ENCODE data around the gene EPS8.
"Not testable (repeated sequence)": the region's sequence is repeated elsewhere in the genome, so short reads cannot be mapped to it uniquely, and the experiment has no call there.

Gene EPS8

DNA sequence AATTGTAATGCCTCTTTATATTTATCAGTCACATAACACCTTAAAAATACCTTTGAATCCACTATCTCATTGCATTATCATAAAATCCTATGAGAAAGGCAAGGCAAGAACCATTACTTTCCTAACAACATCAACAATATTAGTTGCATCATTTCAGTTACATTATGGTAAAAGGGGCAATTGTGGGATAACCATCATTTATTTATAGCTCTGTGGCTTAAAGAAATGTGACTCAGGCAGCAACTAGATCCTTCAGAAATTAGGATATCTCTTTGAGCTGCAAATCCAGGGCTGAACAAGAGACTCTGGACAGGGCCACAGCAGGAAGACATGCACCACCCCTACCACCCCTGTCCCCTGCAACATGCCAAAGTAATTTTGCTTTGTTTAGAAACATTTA lies 36.4 kb downstream of the EPS8 start:
- ATAC-seq, result no peak

DNA sequence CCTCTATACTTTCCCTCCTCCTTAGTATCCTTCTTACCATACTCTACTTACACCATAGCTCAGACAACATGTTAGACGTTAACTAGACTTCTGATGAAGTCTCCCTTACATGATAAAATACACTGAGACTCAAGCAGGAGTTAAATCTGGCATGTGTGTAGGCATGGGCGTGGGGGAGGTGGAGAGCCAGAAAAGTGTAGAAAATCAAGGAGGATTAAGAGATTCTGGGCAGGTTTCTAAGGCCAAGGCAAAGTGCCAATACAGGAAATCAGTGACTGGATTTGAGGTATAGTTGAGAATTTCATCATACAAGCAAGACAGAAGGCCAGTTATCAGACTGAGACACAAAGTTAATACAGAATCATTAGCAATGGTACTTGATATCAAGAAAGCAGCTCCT lies 37.4 kb downstream of the EPS8 start:
- ATAC-seq, result no peak

DNA sequence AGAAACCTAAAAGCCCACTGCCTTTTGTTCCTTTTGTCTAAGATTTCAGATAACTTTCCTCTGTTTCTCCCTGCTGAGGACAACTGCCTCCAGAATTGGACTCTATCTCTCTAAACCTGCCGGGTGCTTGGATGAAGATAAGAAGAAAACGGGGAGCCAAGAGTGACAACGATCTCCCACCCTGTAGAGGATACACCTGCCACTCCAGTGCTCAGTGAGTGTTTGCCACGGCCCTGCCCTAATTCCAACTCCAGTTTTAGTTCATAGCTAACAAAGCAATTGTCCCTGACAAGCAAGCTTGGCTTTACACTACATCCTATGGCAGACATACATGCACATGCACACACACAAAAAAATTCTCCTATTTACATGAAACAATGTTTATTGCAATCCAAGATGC lies 39.3 kb downstream of the EPS8 start:
- no peak for ATAC-seq

DNA sequence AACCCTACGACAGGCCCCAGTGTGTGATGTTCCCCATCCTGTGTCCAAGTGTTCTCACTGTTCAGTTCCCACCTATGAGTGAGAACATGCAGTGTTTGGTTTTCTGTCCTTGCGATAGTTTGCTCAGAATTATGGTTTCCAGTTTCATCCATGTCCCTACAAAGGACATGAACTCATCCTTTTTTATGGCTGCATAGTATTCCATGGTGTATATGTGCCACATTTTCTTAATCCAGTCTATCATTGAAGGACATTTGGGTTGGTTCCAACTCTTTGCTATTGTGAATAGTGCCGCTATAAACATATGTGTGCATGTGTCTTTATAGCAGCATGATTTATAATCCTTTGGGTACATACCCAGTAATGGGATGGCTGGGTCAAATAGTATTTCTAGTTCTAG lies 47.3 kb downstream of the EPS8 start:
- not testable (repeated sequence) for ATAC-seq

DNA sequence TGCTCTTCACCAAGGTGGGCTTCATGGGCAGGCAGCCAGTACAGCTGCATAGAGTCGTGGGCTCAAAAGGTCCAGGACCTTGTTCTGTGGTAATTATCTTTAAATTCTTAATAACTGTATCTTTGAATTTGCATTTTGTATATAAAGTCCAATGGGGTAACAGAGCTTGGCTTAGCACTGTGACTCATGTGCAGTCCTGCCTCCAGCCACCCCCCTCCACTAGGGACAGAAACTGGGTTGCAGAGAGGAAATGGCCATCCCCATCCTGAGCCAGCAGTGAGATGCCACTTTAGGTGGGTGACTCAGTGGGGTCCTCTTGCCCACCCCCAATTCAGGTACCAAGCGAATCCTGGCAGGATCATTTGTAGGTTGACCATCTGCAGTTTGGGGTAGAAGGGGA lies 48.1 kb downstream of the EPS8 start:
- no peak for ATAC-seq

DNA sequence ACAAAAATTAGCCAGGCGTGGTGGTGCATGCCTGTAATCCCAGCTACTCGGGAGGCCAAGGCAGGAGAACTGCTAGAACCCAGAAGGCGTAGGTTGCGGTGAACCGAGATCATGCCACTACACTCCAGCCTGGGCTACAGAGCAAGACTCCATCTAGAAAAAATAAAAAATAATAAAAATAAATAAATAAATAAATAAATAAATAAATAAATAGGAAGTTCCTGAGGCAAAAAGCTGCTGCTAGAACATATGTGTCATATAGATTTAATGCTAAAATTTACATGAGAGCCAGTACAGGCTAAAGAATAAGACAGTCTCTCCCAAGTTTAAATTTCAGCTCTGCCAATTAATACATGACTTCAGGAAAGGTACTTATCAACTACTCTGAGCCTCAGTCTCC lies 48.8 kb downstream of the EPS8 start:
- ATAC-seq, result not testable (repeated sequence)

DNA sequence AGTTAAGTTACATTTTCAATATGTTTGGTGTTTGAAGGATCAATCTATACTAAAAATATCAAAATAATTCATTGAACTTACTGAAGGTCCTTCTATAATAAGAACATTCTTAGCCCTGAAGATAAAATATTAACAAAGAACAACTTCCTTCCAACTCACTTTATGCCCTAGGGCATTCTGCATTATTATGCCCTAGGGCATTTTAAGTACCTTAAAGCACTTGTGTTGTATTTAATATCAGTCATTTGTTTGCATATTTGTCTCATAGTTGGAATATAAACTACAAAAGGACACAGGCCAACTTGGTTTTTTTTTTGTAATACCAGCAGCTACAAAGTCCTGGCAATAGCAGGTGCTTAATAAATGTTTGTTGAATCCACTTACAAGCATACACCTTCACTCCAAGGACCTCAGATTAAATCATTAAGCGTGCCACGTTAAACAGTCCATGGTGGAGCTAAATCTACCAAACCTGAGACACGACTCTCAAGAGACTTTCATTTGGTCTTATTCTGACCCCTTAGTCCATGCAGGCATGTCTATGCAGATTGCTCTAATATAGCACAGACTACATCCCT lies 50.7 kb downstream of the EPS8 start:
- ATAC-seq, result no peak

DNA sequence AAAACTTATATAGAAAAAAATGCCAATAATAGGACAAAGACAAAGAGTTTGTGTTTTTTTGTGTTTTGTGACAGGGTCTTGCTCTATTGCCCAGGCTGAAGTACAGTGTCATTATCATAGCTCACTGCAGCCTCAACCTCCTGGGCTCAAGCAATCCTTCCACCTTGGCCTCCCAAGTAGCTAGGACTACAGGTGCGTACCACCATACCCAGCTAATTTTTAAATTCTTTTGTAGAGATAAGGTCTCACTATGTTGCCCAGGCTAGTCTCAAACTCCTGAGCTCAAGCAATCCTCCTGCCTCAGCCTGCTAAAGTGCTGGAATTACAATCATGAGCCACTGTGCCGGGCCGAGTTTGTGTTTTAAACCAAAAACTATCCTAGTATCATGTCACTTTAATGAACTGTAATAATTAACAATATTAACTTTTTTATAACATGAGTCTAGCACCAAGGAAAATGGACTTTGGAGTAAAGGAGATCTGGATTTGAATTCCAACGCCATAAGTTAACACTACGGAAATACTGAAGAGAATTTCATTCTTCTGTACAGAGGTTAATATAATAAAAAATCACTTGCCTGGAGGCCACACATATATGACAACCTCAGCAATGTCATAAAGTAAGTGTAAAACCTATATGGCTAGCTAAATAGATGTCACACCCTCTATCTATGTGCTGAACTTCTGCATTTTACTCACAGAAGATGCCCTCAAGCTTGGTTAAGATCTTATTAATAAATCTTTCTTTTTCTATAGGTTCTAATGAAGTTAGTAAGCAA lies 53.2 kb downstream of the EPS8 start:
- no peak for ATAC-seq

DNA sequence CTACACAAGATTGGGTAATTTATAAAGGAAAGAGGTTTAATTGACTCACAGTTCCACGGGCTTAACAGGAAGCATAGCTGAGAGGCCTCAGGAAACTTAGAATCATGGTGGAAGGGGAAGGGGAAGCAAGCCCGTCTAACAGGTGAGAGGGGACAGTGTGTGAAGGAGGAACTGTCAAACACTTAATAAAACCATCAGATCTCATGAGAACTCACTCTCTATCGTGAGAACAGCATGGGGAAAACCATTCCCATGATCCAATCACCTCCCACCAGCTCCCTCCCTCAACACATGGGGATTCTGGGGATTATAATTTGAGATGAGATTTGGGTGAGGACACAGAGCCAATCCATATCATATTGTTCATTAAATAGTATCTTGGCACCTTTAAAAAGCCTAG lies 56.1 kb downstream of the EPS8 start:
- no peak for ATAC-seq

DNA sequence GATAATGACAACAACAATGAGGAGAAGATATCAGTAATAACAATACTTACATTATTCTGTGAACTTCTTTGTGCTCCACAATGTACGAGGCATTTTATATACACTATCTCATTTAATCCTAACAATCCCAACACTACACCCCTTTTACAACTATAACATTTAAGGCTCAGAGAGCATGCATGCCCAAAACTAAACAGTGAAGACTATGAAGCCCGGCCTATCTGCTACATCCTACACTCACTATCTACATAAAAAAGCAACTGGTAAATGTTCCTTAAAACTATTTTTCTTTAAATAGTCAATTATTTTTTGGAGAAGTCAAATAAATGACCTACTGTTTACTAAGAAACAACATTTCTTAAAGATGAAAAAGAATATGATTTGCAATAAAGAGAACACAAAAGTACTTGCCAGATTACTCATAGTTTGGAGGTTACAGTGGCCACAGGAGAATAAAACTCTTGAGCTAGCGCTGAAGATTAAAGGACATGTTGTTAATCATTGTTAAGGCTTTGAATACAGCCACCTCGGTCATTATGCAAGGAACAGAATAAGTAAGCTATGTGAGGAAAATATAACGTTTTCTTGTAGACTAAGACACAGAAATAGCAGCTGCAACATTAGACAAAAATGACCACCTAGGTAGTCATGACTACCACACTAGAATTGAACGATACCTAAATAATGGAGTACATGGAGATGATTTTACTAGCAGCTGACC lies 56.7 kb downstream of the EPS8 start:
- ATAC-seq, result no peak

DNA sequence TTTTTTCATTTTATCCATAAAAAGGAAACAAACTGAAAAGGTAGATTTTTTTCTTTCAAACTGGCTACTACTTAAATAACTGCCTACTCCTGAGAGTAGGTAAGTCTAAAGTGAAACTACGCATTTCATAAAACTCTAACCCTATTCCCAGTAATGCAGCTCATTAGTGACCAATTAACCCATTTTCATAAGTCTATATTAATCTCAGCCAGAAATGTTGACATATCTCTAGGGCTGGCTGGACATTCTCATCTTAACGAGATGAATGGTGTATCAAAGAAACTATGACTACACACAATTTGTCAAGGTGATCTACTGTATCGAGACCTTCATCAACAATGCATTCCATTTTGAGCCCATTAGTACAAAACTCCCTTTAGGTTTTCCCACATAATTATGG lies 57.2 kb downstream of the EPS8 start:
- ATAC-seq, result no peak

DNA sequence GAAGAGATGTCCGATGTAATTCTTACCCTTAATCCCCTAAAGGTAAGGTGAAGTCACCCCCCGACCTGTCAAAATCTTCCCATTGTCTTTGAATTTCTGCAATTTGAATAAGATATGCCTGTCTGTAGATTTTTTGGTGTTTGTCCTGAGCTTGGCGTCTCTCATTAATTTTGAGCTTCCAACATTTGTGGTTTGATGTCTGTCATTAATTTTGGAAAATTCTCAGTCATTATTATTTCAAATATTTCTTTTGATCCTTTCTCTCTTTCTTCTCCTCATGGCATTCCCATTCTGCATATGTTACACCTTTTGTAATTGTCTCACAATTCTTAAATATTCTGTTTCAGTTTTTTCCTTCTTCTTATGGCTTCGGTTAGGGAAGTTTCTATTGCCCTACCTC lies 60.1 kb downstream of the EPS8 start:
- ATAC-seq, result no peak

DNA sequence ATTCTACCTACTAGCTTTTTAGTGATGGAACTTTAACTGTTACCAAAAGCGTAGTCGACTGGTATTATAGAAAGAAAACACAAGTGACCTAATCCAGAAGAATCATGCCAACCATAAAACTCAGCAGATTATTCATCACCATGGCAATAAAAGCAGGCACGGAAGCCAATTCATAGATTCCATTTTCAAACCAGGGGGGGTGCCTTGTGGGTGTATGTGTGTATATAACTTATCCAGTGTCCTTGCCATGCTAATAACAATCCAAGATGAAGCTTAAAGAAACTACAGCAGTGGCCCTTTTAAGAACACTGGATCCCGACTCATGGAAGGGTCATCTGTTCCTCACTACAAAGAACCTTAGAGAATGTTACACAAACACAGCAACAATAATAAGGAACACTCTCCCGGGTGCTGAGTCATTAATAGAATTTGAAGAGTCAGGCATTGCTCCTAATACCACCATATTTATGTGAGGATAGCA lies 61.0 kb downstream of the EPS8 start:
- no peak for ATAC-seq

DNA sequence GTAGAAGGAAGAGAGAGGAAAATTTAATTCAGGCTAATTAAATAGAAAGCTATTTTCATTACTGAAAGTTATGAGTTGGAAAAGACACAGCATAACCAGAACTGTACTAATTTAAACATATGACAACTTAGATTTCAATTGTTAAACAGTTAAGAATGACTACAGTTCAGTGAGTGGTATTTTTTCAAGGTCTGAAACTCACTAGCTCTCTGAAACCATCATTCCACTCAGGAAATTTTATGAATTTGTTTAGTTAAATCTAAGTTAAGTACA lies 62.4 kb downstream of the EPS8 start:
- no peak for ATAC-seq

DNA sequence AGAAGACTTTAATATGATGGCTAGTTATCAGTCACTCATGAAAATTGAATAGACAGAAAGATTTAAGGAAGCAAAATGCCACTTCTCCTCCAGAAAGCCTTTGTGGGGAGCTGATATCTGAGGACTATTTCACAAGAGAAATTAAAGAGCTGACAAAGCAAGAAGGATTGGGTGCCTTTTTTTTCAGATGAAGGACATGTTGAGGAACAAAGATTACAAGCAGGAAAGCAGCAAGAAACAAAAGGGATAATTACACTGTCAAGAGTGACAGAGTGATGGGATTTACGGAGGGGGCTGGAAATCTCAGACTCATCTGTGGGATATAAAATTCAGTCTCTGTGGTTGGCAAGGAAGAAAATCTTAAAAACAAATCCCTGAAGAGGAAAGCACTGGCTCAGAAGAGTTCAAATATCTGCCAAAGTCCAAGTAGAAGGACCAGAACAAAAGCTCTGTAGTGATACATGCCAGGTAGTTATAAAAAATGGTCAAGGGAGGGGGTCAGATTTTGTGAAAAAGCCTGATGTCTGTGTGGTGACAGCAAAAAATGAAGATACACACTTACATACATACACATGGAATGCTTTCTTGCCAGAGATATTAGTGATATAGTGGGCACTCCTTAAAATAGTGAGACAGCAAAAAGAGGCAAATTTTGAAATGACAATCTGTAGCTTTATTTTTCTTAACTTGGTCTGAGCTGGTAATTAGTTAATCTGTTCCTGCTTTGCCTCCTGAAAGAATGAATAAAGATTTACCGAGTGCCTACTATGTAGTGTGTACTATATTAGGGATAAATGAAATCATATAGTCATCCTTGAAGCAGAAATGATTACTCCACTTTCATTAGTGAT lies 62.9 kb downstream of the EPS8 start:
- no peak for ATAC-seq

DNA sequence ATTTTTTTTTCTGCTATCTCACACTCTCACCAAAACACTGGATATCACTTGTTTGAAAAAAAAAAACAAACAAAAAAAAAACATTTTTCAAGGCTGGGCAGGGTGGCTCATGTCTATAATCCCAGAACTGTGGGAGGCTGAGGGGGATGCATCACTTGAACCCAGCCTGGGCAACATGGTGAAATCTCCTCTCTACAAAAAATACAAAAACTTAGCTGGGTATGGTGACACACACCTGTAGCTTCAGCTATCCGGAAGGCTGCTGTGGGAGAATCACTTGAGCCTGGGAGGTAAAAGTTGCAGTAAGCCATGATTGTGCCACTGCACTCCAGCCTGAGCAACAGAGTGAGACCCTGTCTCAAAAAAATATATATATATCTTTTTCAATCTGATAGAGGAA lies 66.2 kb downstream of the EPS8 start:
- ATAC-seq, result no peak

DNA sequence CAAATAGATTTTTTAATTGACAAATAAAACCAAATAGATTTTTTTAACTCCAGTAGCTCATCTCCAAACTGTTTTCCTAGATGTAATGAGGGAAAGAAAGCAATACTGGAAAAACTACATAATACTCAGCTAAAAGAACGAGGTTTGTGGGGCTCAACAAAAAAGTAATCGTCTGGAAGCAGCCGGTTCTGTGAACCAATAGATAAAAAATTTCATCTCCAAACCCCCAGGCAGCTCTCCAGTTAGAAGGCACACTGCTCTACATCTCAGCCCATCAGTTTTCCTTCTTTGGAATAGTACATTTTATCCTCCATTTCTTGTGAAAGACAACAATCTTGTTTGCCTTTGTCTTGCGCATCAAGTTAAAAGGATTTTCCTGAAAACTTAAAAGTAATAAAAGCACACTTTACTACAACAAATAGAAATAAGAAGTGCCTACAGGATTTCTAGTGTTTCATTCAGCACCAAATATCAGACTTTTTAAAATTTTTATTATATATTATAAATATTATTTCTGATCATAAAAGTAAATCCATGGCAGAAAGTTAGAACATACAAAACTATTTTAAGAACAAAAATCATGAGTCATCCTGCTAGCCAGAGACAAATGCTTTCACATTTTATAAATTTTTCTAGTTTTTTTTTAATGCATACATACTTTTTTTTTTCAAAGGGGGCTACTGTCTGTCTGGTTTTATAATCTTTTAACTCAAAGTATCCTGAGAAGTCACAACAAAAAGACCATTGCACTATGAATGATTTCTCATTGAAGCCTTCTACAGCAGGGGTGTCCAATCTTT lies 67.7 kb downstream of the EPS8 start:
- no peak for ATAC-seq

DNA sequence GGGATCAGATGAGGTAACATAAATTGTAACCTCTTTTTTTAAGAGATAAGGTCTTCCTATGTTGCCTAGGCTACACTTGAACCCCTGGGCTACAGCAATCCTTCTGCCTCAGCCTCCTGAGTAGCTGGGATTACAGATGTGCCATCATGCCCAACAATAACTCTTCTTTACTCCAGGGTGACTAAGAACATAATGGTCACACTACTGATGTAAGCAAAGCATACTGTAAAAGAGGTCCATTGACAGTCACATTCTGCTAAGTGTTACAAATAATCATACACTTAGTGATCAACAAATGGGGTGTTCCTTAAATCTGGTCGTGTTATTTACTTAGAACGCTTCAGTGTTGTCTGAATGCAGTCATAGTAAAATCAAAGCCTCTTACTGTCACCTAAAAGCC lies 68.9 kb downstream of the EPS8 start:
- no peak for ATAC-seq

DNA sequence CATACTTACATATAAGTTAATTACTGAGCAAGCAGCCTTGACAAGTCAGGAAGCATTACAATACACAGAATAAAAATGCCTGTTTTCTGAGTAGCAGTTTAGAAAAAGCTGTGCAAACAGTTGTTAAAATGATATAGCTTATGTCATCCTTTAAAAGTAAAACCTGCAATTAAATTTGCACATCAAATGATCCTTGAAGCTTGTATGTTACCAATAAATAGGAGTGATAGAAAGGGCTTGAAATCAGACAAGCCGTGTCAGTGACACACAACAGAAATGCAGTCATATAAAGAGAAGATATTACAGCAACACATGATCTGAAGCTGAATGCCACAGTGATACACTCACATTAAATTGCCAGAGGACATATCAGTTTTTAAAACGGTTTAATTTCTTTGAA lies 70.0 kb downstream of the EPS8 start:
- no peak for ATAC-seq

DNA sequence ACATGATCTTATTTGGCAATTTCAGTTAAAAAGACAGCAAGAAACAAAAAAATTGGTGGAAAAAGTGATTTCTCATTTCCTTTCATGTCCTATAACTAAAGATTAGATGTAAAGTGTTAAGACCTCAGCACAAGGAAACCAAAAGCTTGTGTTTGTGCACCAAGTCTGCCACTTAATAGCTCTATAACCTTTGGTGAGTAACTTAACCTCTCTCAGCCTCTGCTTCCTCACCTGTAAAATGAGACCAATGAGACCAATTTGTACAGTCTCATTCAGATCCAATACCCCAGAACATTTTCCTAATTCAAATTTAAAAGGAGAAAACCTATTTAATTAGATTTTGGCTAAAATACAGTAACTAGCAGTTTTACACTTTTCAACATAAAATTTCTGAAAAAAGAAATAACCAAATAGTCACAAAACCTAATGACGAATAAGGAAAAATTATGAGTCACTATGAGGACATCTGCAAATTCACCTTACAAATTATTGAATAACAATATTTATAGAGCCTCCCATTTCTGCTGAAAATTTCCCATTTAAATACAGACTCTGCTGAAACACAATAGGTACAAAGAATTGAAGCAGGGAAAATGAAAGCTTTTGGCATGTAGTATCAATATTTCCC lies 71.1 kb downstream of the EPS8 start:
- no peak for ATAC-seq

DNA sequence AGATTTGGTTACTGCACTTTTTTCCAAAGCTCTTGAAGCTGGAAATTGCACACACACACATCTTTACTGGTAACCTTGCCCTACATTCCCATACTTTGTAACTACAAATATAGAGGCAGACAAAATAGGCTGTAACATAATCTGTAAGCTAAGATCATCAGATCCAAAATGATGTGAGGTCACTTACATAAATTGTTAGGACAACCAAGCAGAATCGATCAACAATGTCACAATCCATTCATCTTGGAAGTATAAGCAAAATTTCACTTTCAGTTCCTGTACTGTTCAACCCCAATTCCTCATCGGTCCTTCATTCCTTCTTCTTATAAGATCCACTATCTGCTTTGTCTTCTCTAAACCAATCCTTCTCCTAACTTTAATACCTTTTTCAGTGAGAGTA lies 72.6 kb downstream of the EPS8 start:
- no peak for ATAC-seq

DNA sequence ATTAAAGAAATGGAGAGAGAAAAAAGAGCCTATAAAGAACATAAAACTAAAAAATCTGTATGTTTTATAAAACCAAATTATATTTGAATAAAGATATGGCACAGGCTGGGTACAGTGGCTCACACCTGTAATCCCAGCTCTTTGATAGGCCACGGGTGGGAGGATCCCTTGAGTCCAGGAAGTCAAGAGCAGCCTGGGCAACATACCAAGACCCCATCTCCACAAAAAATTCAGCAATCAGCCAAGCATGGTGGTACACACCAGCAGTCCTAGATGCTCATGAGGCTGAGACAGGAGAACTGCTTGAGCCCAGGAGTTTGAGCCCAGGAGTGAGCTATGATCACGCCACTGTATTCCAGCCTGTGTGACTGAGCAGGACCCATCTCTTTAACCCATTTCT lies 74.9 kb downstream of the EPS8 start:
- ATAC-seq, result no peak

Measured in activated CD4-positive, CD25-positive, alpha-beta regulatory T cell treated with anti-CD3 and anti-CD28 coated beads, Interleukin-2, amount 50 U/mL, for 24 hours (primary cell).